Kasumi-1 (cell line): Measurements from ENCODE around the gene HBQ1.
A peak's percentile ranks its signal among the peaks of the same experiment; 100 is the strongest.
"Not testable (repeated sequence)": the region's sequence is repeated elsewhere in the genome, so short reads cannot be mapped to it uniquely, and the experiment has no call there.

Experiments
- DNase-seq, 2 experiments: peaks; one replicate each; lab custom pipeline; 2025; lab: John Stamatoyannopoulos, UW

The HBQ1 gene

DNA sequence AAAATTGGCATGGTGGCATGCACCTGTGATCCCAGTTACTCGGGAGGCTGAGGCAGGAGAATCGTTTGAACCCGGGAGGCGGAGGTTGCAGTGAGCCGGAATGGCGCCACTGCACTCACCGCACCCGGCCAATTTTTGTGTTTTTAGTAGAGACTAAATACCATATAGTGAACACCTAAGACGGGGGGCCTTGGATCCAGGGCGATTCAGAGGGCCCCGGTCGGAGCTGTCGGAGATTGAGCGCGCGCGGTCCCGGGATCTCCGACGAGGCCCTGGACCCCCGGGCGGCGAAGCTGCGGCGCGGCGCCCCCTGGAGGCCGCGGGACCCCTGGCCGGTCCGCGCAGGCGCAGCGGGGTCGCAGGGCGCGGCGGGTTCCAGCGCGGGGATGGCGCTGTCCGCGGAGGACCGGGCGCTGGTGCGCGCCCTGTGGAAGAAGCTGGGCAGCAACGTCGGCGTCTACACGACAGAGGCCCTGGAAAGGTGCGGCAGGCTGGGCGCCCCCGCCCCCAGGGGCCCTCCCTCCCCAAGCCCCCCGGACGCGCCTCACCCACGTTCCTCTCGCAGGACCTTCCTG lies at the start of gene HBQ1:
Gene HBQ1, plus strand, starts transcription at position 359 of the 575 bp plus-strand sequence. Its CDS starts 28 bp downstream, at position 387.
- DNase-seq: peak in 1 of 2 experiments; percentile 3

DNA sequence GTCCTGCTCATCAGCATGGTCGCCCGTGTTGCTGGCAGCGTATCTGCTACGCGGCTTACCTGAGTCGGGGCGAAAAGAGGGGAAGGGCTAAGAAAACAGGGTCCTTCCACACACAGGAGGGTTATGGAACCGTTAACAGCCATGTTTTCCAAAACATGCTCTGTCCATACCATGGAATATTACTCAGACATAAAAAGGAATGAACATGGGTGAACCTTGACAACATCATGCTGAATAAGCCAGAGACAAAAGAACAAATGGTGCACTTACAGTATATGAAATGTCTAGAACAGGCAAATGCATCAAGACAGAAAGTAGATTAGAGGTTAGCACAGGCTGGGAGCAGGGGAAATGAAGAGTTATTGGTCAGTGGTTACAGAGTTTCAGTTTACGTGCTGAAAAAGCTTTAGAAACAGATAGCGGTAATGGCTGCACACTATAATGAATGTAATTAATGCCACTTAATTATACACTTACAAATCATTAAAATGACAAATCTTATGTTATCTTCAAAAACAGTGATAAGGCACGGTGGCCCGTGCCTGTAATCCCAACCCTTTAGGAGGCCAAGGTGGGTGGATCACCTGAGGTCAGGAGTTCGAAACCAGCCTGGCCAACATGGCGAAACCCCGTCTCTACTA lies 49.6 kb upstream of the HBQ1 start:
- DNase-seq: no peak

DNA sequence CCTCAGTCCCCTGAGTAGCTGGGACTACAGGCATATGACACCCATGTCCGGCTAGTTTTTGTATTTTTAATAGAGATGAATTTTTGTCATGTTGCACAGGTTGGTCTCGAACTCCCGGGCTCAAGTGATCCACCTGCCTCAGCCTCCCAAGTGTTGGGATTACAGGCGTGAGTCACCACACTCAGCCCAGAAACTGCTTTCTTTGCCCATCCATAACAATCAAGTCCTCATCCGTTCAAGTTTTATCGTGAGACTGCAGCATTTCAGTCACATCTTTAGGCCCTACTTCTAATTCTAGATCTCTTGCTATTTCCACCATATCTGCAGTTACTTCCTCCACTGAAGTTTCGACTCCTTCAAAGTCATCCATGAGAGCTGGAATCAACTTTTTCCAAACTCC lies 48.1 kb upstream of the HBQ1 start:
- no peak for DNase-seq

DNA sequence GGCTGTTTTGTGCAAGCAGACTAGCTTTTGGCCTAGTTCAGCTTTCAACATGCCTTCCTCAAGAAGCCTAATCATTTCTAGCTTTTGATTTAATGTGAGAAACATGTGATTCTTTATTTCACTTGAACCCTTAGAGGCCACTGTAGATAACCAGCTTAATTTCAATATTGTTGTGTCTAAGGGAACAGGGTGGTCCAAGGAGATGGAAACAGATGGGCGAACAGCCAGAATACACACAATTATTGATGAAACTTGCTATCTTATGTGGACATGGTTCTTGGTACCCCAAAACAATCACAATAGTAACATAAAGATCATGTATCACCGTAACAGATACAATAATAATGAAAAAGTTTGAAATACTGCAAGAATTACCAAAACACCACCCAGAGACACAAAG lies 46.5 kb upstream of the HBQ1 start:
- DNase-seq: no peak

DNA sequence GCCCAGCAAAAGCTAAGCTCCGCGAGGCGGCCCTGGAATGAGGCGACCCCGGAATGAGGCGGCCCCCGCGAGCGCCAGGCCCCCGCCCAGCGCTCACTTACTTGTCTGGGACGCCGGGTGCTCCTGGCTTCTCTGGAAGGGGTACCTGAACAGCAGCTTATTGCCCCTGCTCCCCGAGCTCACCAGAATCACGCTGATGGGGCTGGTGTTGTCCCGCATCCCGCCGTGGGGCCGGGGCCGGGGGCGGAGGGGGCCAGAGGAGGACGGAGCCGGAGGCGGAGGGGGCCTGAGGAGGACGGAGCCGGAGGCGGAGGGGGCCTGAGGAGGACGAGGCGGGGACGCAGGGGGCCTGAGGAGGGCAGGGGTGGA lies 42.2 kb upstream of the HBQ1 start:
- DNase-seq: no peak

DNA sequence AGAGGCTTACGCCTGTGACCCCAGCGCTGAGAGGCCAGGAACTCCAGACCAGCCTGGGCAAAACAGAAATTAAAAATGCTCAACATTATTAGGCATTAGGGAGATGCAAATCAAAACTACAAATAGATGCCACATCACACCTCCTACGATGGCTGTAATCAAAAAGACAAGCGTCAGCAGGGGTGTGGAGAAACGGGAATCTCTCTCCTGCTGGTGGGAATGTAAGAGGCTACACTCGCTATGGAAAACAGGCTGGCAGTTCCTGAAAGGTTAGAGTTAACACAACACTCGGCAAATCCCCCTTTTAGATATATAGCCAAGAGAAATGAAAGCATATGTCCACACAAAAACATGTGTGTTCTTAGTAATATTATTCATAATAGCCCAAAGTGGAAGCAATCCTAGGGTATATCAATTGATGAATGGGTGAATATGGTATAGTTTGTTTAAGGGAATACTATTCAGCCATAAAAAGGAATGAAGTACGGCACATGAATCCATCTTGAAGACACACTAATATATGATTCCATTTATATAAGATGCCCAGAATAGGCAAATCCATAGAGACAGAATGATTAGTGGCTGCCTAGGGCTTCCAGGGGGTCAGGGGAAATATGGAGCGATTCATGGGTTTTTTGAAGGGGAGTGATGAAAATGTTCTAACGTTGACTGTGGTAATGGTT lies 39.9 kb upstream of the HBQ1 start:
- no peak for DNase-seq

DNA sequence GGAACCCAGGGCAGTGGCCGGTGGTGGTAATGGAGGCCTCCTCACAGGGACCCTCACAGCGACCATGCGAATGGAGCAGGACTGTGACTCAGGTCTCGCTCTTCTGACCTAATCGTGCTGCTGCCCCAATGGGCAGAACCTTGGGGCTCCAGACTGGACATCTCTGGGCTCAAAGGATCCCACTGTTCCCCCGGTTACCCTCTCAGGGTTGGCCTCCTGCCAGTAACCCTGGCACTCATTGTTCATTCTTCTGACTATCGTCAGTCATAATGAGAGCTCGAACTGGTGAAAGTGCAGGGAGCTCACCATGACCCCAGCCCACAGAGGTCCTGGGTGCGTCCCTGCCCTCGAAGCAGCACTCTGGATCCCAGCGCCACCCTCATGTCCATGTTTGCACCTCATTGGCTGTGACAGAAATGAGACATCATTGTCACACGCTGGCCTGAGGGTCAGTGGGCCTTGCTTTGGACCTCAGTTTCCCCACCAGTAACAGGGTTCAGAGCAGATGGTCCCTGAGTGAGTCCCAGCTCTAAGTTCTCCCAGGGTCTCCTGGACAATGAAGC lies 37.8 kb upstream of the HBQ1 start:
- no peak for DNase-seq

DNA sequence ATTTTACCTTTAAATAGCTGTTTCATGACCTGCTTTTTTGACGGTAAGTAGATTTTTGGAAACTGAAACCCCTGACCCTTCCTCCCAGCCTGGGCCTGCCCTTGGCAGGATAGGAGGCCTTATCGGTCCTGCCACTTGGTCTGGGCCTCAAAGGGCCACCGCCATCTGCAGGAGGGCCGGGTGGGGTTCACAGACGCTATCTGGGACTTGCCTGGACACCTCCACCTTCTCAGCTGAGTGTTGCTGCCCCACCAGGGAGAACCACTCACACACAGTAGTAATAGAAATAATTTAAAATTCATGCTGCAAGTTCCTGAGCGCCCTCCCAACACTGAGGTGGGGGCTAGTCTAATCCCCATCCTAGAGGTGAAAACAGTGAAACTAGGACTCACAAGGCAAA lies 37.2 kb upstream of the HBQ1 start:
- DNase-seq: no peak

DNA sequence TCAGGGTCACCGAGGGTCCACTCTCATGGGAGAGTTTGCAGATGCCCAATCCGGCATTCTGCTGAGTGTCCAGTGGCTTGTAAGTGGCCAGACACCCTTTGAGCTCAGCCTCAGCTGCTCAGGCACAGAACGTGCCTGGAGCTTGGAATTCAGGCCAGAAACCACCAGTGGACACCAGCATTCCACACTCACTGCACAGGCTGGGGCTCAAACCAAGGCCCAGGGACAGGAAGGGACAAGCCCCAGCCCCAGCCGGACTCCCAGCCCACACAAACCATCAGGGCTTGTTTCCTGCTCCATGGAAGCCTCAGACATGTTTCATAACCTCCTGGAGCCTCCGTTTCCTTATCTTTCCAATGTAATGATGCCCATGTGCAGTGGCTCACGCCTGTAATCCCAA lies 36.8 kb upstream of the HBQ1 start:
- no peak for DNase-seq

DNA sequence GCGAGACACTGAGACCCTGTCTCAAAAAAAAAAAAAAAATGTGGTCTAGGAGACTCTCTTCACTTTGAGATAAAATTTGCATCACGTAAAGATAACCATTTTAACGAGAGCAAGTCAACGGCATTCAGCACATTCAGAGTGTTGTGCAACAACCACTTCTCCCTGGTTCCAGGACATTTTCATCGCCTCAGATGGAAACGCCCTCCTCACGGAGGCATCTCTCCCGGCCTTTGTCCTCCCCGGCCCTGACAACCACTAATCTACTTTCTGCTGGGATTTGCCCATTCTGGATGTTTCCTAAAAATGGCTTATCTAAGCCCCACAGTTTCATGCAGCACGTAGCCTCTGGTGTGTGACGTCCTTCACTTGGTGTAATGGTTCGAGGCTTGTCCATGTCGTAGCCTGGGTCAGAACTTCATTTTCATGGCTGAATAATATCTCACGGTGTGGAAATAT lies 35.4 kb upstream of the HBQ1 start:
- DNase-seq: no peak

DNA sequence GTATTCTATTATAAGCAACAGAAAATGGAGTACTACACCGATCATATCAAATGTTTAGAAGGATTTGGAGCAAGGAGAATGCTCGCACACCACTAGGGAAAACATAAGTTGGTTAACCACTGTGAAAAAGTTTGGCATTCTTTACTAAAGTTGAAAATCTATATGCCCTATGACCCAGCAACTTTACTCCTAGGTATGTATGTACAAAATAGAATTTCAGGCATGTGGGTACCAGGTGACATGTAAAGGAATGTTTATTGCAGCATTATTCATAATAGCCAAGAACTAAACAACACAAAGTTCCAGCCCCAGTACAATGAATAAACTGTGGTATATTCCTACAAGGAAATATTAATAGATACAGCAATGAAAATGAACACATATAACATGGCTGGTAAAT lies 33.6 kb upstream of the HBQ1 start:
- DNase-seq: no peak

DNA sequence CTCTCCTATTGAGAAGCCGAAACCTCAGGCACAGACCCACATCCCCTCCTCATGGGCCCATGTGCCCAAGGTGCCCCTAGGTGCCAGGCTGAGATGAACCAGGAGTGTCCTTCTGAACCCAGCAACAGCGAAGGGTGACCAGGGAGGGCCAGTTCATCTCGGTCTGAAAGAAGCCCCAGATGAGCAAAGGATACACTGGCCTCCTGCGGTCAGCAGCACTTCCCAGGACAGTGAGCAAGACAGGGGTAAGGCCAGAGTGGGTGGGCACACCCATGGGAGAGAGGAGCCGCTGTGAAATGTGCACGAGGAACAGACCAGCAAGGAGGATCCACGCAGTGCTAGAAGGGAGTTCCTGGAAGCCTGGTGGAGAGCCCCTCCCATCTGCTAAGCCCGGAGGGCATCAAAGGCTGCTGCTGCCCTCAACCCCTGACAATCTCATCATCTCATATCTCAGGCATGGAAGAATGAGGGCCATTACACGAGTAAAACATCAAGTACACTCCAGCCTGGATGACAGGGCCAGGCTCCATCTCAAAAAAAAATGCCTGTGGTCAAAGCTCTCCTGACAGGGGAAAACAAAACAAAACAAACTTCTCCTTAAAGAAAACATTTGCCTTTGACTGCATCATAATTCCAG lies 31.1 kb upstream of the HBQ1 start:
- DNase-seq: no peak

DNA sequence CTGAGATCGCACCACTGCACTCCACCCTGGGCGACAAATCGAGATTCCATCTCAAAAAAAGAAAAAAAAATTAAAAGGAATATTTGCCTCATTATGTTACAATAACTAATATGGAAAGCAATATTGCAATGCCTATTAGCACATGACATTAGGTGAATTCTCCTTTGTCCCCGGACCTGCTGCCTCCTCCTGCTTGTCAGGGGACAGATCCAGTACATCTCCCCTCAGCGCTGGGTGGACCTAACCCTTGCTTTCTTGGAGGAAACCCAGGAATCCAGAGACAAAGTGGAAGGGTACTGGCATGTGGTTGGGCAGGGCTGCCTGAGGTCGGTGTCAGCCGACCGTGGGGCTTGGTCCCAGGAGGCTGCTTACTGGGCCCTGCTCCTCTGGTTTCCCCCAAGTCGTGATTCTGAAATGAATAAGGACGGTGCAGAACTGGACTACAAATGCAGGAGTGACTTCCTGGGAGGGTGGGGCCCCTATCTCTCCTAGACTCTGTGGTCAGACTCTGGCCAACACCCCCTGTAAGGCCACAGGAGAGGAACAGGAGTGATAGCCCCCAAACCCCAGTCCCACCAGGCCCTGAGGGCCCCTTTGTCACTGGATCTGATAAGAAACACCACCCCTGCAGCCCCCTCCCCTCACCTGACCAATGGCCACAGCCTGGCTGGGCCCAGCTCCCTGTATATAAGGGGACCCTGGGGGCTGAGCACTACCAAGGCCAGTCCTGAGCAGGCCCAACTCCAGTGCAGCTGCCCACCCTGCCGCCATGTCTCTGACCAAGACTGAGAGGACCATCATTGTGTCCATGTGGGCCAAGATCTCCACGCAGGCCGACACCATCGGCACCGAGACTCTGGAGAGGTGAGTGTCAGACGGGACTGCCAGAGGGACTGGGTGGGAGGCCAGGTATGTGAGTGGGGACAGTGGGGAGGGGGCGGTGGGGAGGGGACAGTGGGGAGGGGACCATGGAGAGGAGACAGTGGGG lies 27.8 kb upstream of the HBQ1 start, which contains the start of gene HBZ:
Gene HBZ, plus strand, starts transcription at position 504 of the 988 bp plus-strand sequence. Its CDS starts 266 bp downstream, at position 770.
- no peak for DNase-seq

DNA sequence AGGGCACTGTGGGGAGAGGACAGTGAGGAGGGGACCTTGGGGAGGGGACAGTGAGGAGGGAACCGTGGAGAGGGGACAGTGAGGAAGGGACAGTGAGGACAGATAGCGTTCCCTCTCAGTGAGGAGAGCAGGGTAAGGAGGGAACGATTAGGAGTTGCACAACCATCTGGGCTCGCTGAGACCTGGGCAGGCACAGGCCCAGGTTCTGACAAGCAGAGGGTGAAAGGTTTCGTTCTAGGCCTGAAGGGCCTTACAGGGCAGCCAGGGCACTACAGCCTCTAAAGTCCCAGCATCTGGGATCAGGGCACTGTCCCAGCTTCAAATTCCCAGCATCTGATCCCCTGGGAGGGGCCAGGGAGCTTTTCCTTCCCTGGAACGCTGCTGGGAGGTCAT lies 27.1 kb upstream of the HBQ1 start:
- not testable (repeated sequence) for DNase-seq

DNA sequence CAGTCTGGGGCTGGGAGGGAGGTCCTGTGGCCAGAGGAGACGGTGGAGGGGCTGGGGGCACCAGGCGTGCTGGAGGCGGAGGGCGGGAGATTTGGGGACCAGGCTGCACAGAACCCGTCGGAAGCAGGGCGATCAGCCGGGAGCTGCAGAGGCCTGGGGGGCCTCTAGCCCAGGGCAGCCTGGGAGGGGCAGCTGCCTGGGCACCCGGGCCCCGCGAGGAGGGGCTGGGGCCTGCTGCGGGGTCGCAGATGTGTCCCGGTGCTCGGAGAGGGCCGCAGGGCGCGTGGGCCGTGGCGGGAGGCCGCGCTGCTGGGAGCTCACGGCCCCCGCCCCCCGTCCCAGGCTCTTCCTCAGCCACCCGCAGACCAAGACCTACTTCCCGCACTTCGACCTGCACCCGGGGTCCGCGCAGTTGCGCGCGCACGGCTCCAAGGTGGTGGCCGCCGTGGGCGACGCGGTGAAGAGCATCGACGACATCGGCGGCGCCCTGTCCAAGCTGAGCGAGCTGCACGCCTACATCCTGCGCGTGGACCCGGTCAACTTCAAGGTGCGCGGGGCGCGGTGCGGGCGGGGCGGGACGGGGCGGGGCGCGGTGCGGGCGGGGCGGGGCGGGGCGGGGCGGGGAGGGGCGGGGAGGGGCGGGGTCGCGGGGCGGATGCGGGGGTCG lies 26.6 kb upstream of the HBQ1 start:
- DNase-seq: not testable (repeated sequence)

DNA sequence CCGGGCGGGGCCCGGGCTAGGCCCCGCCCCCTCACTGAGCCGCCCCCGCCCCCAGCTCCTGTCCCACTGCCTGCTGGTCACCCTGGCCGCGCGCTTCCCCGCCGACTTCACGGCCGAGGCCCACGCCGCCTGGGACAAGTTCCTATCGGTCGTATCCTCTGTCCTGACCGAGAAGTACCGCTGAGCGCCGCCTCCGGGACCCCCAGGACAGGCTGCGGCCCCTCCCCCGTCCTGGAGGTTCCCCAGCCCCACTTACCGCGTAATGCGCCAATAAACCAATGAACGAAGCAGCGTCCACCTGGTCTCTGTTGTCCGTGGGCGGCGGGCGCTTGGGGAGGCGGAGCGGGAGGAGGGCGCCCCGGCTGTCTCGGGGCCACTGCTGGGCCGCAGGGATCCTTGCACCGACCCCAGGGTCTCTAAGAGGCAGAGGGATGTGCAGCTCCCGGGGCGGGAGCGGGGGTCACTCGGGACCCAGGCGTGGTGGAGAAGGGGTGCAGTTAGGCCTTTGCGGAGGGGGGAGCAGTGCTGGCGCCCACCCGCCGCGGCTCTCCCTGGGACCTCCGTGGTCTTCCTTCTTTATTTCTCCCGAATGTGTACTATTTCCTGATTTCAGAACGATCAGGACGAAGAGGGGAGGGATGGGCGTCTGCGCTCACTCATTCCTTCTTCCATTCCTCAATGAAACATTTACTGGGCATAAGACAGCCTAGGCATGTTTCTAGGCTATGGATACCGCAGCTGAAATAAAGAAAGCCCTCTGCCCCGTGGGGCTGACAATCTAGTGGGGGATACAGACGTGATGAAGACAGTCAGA lies 25.8 kb upstream of the HBQ1 start:
- DNase-seq: no peak

DNA sequence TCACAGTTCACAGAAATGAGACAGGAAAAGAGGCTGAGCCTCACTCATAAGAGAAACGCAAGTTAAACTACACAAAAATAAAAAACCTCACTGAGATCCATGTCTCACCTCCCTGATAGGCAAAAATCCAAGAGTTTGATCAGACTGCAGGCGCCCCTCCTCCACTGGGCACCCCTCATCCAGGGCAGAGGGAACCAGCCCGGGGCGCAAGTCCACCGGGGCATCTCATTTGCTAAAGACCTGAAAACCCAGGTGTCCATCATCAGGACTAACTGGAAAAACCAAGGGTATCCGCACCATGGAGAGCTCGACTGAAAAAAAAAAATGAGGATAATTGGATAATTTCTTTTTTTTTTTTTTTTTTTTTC lies 25.2 kb upstream of the HBQ1 start:
- no peak for DNase-seq

DNA sequence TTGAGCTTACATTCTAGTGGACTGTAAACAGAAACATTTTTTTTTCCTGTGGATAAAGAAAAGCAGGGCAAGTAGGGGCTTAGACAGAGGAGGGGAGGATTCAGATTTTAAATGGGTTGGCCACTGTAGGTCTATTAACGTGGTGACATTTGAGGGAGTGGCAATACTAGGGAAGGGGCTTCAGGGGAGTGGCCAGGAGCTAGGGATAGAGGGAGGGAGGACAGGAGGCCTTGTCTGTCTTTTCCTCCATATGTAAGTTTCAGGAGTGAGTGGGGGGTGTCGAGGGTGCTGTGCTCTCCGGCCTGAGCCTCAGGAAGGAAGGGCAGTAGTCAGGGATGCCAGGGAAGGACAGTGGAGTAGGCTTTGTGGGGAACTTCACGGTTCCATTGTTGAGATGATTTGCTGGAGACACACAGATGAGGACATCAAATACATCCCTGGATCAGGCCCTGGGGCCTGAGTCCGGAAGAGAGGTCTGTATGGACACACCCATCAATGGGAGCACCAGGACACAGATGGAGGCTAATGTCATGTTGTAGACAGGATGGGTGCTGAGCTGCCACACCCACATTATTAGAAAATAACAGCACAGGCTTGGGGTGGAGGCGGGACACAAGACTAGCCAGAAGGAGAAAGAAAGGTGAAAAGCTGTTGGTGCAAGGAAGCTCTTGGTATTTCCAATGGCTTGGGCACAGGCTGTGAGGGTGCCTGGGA lies 21.0 kb upstream of the HBQ1 start:
- no peak for DNase-seq

DNA sequence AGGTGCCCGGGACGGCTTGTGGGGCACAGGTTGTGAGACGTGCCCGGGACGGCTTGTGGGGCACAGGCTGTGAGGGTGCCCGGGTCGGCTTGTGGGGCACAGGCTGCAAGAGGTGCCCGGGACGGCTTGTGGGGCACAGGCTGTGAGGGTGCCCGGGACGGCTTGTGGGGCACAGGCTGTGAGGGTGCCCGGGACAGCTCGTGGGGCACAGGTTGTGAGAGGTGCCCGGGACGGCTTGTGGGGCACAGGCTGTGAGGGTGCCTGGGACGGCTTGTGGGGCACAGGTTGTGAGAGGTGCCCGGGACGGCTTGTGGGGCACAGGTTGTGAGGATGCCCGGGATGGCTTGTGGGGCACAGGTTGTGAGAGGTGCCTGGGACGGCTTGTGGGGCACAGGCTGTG lies 20.0 kb upstream of the HBQ1 start:
- DNase-seq: not testable (repeated sequence)
